Measurements from ENCODE around the gene NDUFV1. TPM values are rescaled to one million over a fixed set of nuclear protein-coding genes. Genes with fewer than 3 reads are reported as not detected.
"Not testable (repeated sequence)": the region's sequence is repeated elsewhere in the genome, so short reads cannot be mapped to it uniquely, and the experiment has no call there.

The NDUFV1 gene
- total RNA-seq, 6 experiments from 2014 or later = 151 to 214 (median 163) TPM

- not testable (repeated sequence) for DNase-seq
- 80% methylated on average over 5 of the region's 10 CpGs for WGBS (ENCODE audit: insufficient coverage, low coverage, low lambda C conversion rate, missing lambda C conversion rate)
Observed at GRCh38 chr11:67626131-67626833, 19.5 kb downstream of the NDUFV1 start.

GRCh38 chr11:67626970-67627369, 20.2 kb downstream of the NDUFV1 start:
- TF ChIP-seq POLR2A (IDR thresholded peaks at IDR 0.05) (no peak), CTCF (IDR thresholded peaks at IDR 0.05) (no peak)
- Histone ChIP-seq H3K27me3 (no peaks in the 10 kb centered on the region), H3K4me3 (no peak overlapping the region), H3K4me1 (peaks cover 0 to 20% (median 9%) of the 10 kb centered on the region in 4 donors), H3K9me3 (no peaks in the 10 kb centered on the region), H3K36me3 (no peaks in the 10 kb centered on the region), H3K27ac (no peak overlapping the region)
- DNase-seq (peak in 1 of 3 donors; percentile 38), ATAC-seq (no peak)
- 95% methylated on average over 3 of the region's 10 CpGs for WGBS (ENCODE audit: insufficient coverage, low coverage, low lambda C conversion rate, missing lambda C conversion rate)
- intact Hi-C loops (cut with DNase I) = no loop called here

More at GRCh38 chr11:67626131-67626833, 19.5 kb downstream of the NDUFV1 start:
- H3K27me3 ChIP-seq; H3K27ac ChIP-seq; ATAC-seq; H3K36me3 ChIP-seq; H3K4me3 ChIP-seq; H3K9me3 ChIP-seq; intact Hi-C loops (cut with DNase I): not testable (repeated sequence)
- H3K4me1 ChIP-seq = peaks cover 0 to 13% (median 6%) of the 10 kb centered on the region in 4 donors

GRCh38 chr11:67627441-67627811, 20.7 kb downstream of the NDUFV1 start:
- intact Hi-C loops (cut with DNase I) = no loop called here

GRCh38 chr11:67627812-67628624, 21.3 kb downstream of the NDUFV1 start:
- TF ChIP-seq POLR2A (IDR thresholded peaks at IDR 0.05) = no peak
- TF ChIP-seq CTCF (IDR thresholded peaks at IDR 0.05) = no peak
- peaks cover 0 to 30% (median 14%) of the 10 kb centered on the region in 4 donors for H3K4me1 ChIP-seq
- no peaks in the 10 kb centered on the region for H3K9me3 ChIP-seq
- H3K27ac ChIP-seq = no peak overlapping the region
- H3K36me3 ChIP-seq = no peaks in the 10 kb centered on the region
- ATAC-seq = no peak
- WGBS (ENCODE audit: insufficient coverage, low coverage, low lambda C conversion rate, missing lambda C conversion rate) = 91% methylated on average over 4 of the region's 15 CpGs
- H3K27me3 ChIP-seq = no peaks in the 10 kb centered on the region
- DNase-seq = peak; percentile 19 to 53 (median 49)
- H3K4me3 ChIP-seq = no peak overlapping the region
- intact Hi-C loops (cut with DNase I) = no loop called here

More at GRCh38 chr11:67627441-67627811, 20.7 kb downstream of the NDUFV1 start:
- Histone ChIP-seq H3K4me1 (peaks cover 0 to 24% (median 11%) of the 10 kb centered on the region in 4 donors), H3K36me3 (no peaks in the 10 kb centered on the region), H3K4me3 (no peak overlapping the region), H3K27me3 (no peaks in the 10 kb centered on the region), H3K9me3 (no peaks in the 10 kb centered on the region), H3K27ac (no peak overlapping the region)
- ATAC-seq = no peak
- 100% methylated on average over 1 of the region's 6 CpGs for WGBS (ENCODE audit: insufficient coverage, low coverage, low lambda C conversion rate, missing lambda C conversion rate)
- TF ChIP-seq POLR2A (IDR thresholded peaks at IDR 0.05) = no peak
- TF ChIP-seq CTCF (IDR thresholded peaks at IDR 0.05) = no peak
- DNase-seq = peak; percentile 17 to 44 (median 40)

All from right lobe of liver (tissue), 6 donors.